GM21515 (cell line): ENCODE data around the gene UNC13D.

Source experiments
- ATAC-seq: cut with Tn5 transposase; IDR thresholded peaks from one replicate; pipeline ENCODE4 v1.9.1; 2021; ENCODE audit not compliant: unreplicated experiment

UNC13D gene

DNA sequence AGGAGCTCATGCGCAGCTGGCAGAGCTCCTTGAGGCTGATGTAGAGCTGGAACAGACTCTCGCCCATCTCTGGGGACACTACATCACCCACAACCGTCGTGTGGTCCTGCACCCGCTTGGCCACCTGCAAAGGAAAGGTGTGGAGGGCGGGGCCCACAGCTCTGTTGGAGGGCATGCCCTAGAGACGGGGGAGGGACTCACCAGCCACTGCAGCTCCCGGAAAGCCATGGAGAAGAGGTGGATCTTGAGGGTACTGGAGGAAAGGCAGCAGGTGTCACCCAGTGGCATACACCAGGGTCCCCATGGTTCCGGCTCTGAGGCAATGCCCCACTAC, 8.6 kb downstream of the UNC13D start:
- ATAC-seq: no peak

DNA sequence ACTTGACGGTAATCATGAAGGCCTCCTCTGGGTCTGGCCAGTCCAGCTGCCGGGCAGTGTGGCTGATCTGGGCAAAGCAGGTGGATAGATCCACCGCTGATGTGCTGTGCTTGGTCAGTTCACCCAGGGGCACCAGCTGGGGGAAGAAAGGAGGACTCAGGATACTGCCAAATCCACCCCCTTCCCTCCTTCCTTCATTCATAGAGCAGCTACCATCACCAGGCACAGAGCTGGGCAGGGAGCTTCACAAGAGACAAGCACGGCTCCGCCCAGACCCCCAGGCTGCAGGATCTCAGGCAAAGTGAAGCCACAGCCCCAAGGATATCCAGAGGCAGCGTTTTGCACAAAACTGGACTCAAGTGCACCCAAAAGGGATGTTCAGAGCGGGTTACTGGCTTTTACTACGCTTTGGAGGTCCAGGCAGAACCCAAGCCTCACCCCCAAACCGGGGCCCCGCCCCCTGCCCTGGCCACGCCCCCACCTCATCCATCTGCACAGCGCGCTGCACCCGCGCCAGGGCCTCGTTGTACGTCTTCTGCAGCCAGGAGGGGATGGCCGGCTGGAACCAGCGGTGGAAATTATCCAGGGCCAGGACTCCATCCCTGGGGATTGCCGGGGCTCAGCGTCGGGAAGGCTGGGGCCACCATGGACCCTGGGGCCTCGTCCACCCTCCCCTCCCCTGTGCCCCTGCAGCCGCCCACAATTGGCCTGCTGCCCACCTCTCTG, 9.1 kb downstream of the UNC13D start:
- ATAC-seq: no peak

DNA sequence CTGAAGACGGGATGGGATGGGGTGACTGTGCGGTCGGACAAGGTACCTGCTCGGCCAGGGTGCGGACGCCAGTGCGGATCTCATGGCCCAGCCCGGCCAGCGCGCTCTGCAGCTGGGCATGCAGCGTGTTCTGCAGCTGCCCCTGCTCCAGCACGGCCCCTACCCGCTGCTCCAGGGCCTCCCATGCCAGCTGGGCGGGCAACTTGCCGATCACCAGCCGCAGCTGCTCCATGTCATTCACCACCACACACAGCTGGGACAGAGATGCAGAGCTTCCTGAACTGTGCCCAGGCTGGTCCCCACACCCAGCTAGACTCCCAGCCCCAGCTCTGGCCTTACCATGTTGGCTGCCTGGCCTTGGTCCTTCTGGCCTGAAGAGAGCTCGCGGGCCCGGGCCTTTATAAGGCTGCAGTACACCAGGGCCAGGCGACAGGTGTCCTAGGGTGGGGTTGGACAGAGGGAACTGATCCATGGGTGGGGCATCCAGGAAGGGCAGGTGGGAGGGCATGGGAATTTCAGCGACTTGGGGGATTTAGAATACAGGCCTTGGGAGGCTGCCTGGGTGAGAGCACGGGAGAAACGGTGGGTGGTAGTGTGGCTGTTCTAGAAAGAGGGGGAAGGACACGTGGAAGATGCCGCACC, 9.8 kb downstream of the UNC13D start:
- no peak for ATAC-seq

DNA sequence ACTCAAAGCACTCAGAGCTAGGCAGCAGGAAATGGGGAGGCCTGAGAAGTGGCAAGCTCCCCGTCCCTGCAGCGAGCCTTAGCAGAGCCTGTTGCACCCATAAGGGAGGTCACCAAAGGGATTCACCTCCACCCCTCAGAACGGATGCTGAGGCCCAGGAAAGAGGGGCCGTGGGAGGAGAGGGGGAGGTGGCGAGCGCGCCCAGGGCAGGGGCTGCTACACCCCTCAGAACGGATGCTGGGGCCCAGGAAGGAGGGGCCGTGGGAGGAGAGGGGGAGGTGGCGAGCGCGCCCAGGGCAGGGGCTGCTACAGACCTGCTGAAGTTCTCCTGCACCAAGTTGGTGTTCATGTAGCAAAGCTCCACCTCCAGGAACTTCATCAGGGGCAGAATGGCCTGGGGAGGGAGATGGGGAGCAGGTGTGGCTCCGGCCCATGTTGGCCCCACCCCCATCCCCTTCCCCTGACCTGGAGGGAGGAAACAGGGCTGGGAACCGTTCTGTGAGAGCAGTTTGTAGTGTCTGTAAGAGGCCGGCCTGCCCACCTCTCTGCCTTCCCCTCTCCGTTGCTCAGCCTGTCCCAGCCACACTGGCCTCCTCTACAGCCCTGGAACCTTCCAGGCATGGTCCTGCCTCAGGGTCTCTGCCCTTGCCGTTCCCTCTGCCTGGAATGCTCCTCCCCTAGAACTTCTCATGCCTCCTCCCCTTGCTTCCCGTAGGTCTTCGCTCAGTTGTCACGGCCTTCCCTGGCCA, 11.4 kb downstream of the UNC13D start:
- ATAC-seq: no peak

DNA sequence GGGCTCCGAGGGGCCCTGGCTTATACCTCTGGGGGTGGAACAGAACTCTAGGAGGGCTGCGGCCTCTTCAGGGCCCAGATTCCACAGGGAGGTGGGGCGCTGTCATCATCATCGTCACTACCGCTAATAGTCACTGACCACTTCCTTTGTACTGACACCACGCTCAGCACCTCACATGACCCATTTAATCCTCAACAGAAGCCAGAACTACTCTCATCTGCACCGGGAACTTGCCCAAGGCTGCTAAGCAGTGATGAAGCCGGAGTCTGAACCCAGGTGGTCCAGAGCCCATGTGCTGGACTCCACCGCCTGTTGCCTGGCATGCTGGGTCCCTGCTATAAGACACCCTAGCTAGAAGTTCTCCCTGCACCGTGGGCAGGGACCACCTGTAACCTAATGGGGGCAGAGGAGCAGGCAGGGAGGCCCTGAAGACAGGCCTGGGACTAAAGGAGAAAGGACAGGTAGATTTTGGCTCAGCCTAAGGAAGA, 12.0 kb downstream of the UNC13D start:
- no peak for ATAC-seq

DNA sequence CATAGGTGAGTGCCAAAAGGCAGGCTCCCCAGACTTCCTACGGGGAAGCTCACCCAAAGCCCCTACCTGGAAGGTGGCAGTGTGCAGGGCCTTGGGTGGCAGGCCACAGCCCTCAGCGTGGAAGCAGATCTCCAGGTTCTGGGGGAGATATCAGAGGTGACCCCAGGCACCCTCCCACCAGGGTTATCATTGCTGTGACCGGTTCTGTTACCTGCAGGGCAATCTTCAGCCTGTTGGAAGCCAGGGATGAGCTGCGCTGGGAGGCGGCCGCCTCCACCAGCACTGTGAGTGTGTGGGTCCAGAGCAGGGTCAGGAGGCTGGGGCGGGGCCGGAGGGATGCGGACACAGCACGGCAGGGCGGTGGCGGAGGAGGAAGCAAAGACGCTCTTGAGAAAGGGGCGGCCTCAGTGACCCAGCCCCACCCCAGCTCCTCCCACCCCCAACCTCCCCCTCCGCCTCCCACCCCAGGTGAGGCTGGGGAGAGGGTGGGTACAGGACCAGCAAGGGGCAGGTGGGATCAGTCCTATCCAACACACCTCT, 13.1 kb downstream of the UNC13D start:
- ATAC-seq: no peak

DNA sequence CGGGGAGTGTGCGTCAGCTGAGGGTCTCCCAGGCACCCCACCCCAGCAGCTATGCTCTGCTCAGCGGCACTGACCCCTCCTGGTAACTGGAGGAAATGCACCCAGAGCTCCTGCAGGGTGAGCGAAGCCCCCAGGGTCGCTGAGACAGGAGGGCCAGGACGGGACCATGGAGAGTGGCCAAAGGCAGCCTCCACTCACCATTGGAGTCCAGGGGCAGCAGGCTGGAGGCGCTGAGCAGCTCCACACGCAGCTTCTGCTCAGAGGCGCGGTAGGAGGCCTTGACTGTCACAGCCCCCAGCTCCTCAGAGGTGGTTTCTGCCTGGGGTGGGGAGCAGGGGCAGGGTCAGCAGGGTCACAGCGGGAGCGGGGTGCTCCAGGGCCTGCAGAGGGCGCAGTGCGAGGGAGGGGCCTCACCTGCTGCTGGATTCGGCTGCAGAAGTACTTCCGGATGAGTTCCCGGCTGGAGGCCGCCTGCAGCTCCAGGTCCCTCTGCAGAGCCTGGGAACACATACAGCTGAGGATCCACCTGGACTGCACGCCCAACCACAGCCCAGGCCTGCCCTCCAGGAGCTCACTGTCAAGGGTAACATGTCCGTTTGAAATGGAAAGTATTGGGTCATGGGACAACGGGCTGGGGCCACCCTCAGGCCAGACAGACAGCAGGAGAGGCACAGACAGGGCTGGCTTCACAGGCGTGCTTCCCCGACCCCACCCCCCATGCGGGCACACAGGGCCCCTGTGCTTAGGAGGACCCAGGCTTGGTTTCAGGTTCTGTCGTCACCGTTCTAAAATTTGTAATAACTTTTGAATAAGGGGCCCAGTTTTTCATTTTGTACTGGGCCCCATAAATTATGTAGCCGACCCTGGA, 13.8 kb downstream of the UNC13D start:
- no peak for ATAC-seq

DNA sequence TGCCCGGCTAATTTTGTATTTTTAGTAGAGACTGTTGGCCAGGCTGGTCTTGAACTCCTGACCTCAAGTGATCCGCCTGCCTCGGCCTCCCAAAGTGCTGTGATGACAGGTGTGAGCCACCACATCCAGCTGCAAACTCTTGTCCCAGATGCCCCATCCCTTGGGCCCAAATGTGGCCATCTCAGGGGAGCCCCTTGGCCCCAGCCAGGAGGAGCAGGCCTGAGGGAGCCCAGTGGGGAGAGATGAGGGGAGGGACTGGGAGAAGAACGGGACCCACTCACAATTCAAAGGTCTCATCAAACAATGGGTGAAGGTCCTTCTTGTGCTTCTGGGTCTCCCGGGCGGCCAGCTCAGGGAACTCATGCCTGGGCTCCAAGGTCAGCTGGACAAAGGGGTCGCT, 14.5 kb downstream of the UNC13D start:
- no peak for ATAC-seq

DNA sequence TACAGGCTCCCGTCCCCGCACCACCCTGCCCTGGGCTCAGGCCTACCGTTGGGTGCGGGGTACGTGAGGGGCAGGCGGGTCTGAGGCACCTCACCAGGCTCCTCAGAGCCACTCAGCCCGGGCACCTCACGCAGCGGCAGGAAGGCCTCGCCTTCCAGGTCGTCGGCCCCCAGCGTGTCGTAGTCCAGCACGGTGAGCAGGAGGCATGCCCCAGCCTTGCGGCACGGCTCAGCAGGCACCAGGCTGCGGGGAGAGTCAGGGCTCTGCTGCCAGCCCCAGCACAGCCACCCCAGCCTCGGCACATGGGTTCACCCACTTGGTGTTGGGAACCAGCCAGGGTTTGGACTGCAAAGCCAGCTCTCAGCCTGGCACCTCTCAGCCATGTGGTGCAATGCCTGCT, 15.5 kb downstream of the UNC13D start:
- ATAC-seq: no peak

DNA sequence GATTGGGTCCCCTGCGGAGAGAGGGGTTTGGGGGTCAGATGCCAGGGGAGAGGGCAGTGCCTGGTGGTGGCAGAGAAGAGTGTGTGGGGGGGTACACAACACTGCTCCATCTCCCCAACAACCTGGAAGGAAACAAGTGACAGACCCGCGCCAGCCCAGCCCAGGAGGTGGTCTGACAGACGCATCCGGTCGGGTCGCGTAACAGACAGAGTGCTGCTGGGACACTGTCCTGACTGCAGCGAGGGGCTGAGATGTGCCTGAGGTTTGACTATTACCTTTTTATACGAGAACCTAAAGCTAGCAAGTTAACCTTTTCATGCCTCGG, 16.2 kb downstream of the UNC13D start:
- no peak for ATAC-seq

DNA sequence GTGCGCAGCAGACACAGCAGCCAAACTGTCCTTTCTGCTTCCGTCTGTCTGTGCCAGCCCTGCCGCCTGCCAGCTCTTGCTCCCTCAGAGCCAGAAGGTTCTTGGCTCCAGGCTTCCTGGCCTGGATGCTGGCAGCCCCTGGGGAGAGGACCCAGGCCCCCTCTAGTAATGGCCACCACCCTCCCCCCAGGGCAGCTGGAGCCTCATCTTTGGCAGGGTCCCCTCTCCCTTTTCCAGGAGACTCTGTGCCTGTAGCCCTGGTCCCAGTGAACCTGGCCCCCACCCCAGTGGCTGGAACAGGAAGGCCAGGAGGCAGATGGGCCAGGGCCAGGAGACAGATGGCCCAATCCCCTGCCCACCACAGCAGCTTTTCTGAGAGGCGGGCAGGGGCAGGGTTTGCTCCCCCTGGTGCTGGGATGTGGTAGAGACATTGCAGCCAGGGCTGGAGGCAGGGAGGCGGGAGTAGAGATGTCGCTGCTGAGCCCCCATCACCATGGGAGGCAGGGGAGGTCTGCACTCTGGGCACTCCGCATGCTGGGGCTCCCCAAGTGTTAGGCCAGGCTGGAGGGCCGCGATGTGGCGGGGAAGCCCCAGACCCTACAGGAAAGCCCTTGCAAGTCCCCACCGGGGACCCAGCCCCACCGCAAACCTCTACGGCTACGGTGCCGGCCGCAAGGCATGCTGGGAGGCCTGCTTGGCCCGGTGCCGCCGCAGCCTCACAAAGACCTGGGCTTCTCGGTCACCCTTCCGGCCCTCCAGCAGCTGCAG, 16.7 kb downstream of the UNC13D start:
- ATAC-seq: no peak

DNA sequence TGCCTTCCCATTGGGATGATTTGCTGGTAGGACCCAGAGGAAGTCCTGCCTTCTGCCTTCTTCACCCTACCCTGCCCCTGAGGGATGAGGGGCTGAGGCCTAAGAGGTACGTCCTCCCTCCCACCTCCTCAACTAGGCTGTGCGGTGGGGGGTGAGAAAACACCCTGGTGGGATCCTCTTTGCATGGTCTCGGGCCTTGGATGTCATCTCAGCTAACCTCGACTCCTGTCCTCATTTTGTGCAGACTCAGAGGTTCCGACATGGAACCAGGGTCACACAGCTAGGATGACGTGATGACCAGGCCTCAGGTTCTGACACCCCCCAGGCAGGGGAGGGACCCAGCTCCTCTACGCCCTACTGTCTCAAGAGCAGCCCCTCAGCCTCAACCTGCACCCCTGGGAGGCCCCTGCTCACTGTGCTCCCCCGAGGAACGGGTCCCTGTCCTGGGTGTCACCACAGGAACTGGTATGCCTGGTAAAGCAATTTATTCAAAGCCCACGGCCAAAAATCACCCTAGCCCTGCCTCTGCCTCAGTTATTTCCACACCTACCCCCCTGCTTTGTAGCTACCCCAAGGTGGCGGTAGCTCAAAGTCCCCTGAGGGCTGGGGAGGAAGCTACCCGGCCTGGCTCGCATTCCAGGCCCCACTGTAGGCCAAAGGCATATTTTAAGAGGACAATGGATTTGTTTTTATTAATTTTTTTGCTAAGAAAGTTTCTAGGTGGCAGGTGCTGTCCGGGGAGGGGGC, 17.5 kb downstream of the UNC13D start:
- ATAC-seq: no peak

DNA sequence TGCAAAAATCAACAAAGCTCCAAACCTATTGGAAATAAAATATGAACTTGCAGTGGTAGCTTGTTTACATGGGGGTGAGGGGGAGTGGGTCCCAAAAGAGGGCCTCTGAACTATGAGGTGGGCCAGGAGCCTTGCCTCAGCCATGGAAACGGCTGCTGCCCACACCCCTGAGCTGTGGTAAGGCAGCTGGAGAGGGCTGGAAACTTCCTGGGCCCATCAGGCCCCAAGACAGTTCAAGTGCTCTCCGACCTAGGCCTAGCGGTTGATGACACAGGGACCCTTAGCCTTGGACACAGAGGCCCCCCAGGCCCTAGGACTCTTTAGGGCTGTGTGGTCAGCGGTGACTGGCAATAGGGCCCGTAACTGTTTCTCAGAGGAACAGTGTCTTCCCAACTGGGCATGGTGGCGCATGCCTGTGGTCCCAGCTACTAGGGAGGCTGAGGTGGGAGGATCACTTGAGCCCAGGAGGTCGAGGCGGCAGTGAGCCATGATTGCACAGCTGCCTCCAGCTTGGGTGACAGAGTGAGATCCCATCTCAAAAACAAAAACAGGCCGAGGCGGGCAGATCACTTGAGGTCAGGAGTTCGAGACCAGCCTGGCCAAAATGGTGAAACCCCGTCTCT, 18.3 kb downstream of the UNC13D start:
- no peak for ATAC-seq

DNA sequence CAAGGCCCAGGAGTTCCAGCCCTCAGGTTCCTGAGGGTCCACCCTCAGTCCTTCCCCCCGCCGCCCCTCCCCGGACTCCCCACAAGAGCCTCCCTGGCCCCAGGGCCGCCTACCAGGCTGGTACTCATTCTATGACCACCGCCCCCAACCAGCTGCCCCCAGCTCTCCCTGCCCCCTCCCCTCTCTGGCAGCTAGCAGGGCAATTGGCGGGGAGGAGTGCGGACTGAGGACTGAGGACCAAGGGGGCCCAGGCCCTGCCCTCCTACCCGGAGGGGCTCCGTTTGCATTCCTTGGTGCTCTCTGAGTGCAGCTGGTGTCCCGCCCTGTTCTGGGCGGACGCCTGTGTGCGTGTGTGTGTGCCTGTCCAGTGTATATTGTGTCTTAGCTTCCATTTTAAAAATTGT, 19.1 kb downstream of the UNC13D start:
- no peak for ATAC-seq

DNA sequence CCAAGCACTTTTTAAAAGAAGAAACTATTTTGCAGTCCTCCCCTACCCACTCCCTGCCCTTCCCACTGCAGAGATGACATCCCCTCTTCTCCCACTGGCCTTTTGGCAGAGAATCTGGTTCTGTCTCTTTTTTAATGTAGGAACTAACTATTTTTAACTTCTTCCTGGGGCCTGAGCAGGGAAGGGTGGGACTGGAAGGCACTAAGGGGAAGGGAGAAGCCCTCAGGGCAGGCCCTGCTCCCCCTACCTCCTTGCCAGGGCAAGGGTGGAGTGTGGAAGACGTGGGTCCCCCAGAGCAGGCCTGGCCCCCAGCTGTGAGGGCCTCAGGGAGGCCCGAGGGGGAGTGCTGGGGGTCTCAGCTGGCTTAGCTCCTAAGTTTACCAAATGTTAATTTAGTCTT, 19.5 kb downstream of the UNC13D start:
- no peak for ATAC-seq

DNA sequence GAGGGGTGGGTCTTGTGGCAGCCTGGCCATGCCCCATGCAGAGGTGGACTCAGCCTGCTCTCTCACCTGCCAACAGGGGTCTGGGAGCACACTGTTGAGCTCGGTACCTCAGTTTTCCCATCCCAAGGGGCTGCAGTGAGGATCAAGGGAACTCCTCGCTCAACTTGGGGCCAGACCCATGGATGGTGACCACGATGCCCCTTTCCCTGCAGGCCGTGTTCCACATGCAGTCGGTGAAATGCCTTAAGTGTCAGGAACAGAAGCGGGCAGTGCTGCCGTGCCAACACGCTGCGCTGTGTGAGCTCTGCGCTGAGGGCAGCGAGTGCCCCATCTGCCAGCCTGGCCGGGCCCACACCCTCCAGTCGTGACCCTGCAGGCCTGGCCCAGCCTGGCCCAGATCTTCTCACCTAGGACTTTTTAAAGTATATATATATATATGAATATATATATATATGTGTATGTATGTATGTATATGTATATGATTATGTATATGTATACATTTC, 20.1 kb downstream of the UNC13D start:
- ATAC-seq: no peak

DNA sequence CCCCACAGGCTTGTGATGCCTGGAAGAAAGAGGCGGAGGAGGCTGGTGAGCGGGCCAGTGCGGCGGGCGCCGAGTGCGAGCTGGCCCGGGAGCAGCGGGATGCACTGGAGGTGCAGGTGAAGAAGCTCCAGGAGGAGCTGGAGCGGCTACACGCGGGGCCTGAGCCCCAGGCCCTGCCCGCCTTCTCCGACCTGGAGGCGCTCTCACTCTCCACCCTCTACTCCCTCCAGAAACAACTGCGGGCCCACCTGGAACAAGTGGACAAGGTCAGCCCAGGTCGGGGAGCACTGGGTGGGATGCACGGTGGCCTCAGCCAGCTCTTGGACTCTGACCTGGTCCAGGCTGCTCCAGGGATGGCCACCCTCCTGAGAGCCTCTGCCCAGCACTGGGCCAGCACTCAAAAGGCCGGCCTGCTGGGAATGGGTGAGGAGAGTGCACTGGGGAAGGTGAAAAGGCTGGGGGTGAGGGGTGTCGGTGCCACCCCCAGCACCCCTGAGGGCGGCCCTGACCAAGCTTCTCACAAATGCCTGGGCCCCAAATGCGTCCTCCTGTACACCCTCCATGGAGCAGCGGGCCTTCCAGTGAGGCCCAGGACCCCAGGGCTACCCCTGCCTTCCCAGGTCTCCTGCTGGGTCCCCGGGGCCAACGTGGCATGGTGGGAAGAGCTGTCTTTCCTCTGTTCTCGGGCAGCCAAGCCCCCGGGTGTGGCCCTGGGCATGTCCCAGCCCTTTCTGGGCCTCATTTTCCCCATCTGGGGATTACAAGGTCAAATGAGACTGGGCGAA, 20.8 kb downstream of the UNC13D start:
- ATAC-seq: no peak

DNA sequence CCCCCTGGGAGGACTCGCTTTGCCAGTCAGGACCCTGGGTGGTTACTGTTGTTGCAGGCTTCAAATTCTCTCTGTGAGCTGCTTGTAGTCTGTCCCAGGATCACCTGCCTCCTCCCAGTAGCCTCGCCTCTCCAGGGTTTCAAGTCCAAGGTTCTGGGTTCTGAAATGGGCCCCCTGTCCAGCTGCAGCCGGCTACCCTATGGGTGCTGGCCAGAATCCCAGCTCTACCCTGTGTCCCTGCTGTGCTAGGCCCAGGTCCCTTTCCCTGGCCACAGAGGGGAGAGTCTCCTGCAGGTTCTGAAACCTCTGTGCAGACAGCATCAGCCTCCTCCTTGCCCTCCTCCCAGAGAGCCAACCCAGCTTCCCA, 21.4 kb downstream of the UNC13D start:
- ATAC-seq: no peak
